Thyroid gland (tissue), 4 donors: ENCODE results near the gene NATD1. TPM values are rescaled to one million over a fixed set of nuclear protein-coding genes. Genes with fewer than 3 reads are reported as not detected.

Experiments used
- DNase-seq, 2 donors: peaks; one replicate each; pipeline ENCODE4 v3.0.0-alpha.2; 2019
- H3K27ac ChIP-seq, 3 donors: fragments of 200-600 bp; sonication (generic); 1 replicate in 2 of 3; 2 replicates in 1 of 3; pipeline ENCODE4 v1.5.1; 2016 to 2019; ENCODE audit warnings: mild to moderate bottlenecking in 1 of 3, moderate library complexity in 1 of 3
- H3K27me3 ChIP-seq: fragments of 200-600 bp; sonication (generic); one replicate; pipeline ENCODE4 v1.5.1; 2019
- H3K36me3 ChIP-seq, 2 donors: fragments of 200-600 bp; sonication (generic); one replicate each; pipeline ENCODE4 v1.5.1; 2016 to 2019
- H3K4me1 ChIP-seq, 2 donors: fragments of 200-600 bp; sonication (generic); one replicate each; pipeline ENCODE4 v1.5.1; 2017 to 2019
- H3K4me3 ChIP-seq, 3 donors: fragments of 200-600 bp; sonication (generic); replicated peaks in 1 of 3; 1 replicate in 2 of 3; 2 replicates in 1 of 3; pipeline ENCODE4 v1.5.1; 2016; ENCODE audit warnings: mild to moderate bottlenecking in 1 of 3
- H3K9me3 ChIP-seq: fragments of 200-600 bp; sonication (generic); one replicate; pipeline ENCODE4 v1.5.1; 2017
- CTCF ChIP-seq, 6 experiments: fragments of 200-600 bp in 3 of 6; fragments of 450-650 bp in 3 of 6; sonication (generic) in 3 of 6; IDR thresholded peaks; one replicate each; pipeline ENCODE4 v1.5.1; 2016 to 2019; ENCODE audit warnings: antibody characterized with exemption in 6 of 6, mild to moderate bottlenecking in 2 of 6, inconsistent platforms in 1 of 6, moderate library complexity in 1 of 6
- POLR2A ChIP-seq, 2 donors: fragments of 450-650 bp; IDR thresholded peaks; one replicate each; pipeline ENCODE4 v1.6.1; 2017; ENCODE audit warnings: antibody characterized with exemption in 2 of 2, mild to moderate bottlenecking in 2 of 2, moderate library complexity in 1 of 2
- WGBS, 2 donors: methylation state at CpG; one replicate each; pipeline ENCODE4 v1.1.5; 2017; 5-methylcytosine and 5-hydroxymethylcytosine counted together
- intact Hi-C: fragments of 100-400 bp; cut with DNase I; formaldehyde crosslinking; loops from one replicate; pipeline ENCODE4 v1.15.1; 2023
- small RNA-seq: library from RNA; depleted of rRNA; stranded (forward); fragments of <200 nt; gene quantifications from one replicate; pipeline ENCODE3, GENCODE V24; 2016
- total RNA-seq, 4 donors: library from RNA; depleted of rRNA; stranded (reverse); fragments of >200 nt; gene quantifications; one replicate each; pipeline ENCODE4 v1.2.3, GENCODE V29; 2016

The NATD1 gene
- total RNA-seq, 4 donors from 2014 or later, result 18.6 to 34.1 (median 21.2) TPM

GRCh38 chr17:21191698-21192097 is 61.5 kb downstream of the NATD1 start:
- H3K27me3 ChIP-seq, result no peaks in the 10 kb centered on the region
- no peaks in the 10 kb centered on the region for H3K9me3 ChIP-seq
- no peak overlapping the region for H3K27ac ChIP-seq
- intact Hi-C loops, result no loop called here
- H3K4me1 ChIP-seq, result peaks cover 28 to 29% of the 10 kb centered on the region in 2 donors
- DNase-seq, result no peak
- no peaks in the 10 kb centered on the region for H3K36me3 ChIP-seq
- no peak overlapping the region for H3K4me3 ChIP-seq
- 57 to 77% methylated on average over 2 of the region's 2 CpGs for WGBS, 2 donors
- TF ChIP-seq POLR2A (IDR thresholded peaks at IDR 0.05), result no peak

GRCh38 chr17:21190078-21190477 is 63.1 kb downstream of the NATD1 start:
- DNase-seq, result no peak
- H3K9me3 ChIP-seq, result no peaks in the 10 kb centered on the region
- no peak overlapping the region for H3K27ac ChIP-seq
- WGBS, 2 donors, result 95% methylated on average over 6 of the region's 6 CpGs
- H3K4me3 ChIP-seq, result no peak overlapping the region
- intact Hi-C loops, result no loop called here
- H3K27me3 ChIP-seq, result no peaks in the 10 kb centered on the region
- H3K4me1 ChIP-seq, result peaks cover 12 to 13% of the 10 kb centered on the region in 2 donors
- peaks cover 2 to 3% of the 10 kb centered on the region in 2 donors for H3K36me3 ChIP-seq
- TF ChIP-seq POLR2A (IDR thresholded peaks at IDR 0.05) (no peak), CTCF (IDR thresholded peaks at IDR 0.05) (no peak)

GRCh38 chr17:21189361-21189760 is 63.8 kb downstream of the NATD1 start:
- TF ChIP-seq POLR2A (IDR thresholded peaks at IDR 0.05) (no peak), CTCF (IDR thresholded peaks at IDR 0.05) (no peak)
- Histone ChIP-seq H3K36me3 (peaks cover 6 to 10% of the 10 kb centered on the region in 2 donors), H3K27me3 (no peaks in the 10 kb centered on the region), H3K4me3 (no peak overlapping the region), H3K4me1 (peaks cover 5% of the 10 kb centered on the region in 2 donors), H3K27ac (no peak overlapping the region), H3K9me3 (no peaks in the 10 kb centered on the region)
- no peak for DNase-seq
- WGBS, 2 donors, result 93% methylated on average over 3 of the region's 4 CpGs; no CpG with 5 or more reads in 1 of the 2 donors
- intact Hi-C loops, result no loop called here

Small RNA genes lying within 50 kb of the gene (small RNA-seq; reads per million reads assigned to genes)
- not detected for gene RN7SL426P

Other genes starting within 250 kb of the NATD1 start
- 100 to 1,000 TPM; 127 to 262 (median 197) TPM for gene USP22, start 210.4 kb downstream of the NATD1 start, total RNA-seq
- gene DHRS7B, start 126.4 kb downstream of the NATD1 start, total RNA-seq, result 10 to 100 TPM; 34.1 to 74.1 (median 57.1) TPM
- 10 to 100 TPM; 20.7 to 35.7 (median 24.7) TPM for gene TMEM11, start 39.2 kb downstream of the NATD1 start, total RNA-seq
- 10 to 100 TPM; 15.5 to 23.4 (median 21.3) TPM for gene MAP2K3, start 31.3 kb upstream of the NATD1 start, total RNA-seq
- gene KCNJ12, start 122.9 kb upstream of the NATD1 start, total RNA-seq, result 1 to 10 TPM in 3 of 4 donors, under 1 TPM in 1; 0.56 to 2.7 (median 2.3) TPM